ENCODE measurements around the gene TMEM63A.

DNA sequence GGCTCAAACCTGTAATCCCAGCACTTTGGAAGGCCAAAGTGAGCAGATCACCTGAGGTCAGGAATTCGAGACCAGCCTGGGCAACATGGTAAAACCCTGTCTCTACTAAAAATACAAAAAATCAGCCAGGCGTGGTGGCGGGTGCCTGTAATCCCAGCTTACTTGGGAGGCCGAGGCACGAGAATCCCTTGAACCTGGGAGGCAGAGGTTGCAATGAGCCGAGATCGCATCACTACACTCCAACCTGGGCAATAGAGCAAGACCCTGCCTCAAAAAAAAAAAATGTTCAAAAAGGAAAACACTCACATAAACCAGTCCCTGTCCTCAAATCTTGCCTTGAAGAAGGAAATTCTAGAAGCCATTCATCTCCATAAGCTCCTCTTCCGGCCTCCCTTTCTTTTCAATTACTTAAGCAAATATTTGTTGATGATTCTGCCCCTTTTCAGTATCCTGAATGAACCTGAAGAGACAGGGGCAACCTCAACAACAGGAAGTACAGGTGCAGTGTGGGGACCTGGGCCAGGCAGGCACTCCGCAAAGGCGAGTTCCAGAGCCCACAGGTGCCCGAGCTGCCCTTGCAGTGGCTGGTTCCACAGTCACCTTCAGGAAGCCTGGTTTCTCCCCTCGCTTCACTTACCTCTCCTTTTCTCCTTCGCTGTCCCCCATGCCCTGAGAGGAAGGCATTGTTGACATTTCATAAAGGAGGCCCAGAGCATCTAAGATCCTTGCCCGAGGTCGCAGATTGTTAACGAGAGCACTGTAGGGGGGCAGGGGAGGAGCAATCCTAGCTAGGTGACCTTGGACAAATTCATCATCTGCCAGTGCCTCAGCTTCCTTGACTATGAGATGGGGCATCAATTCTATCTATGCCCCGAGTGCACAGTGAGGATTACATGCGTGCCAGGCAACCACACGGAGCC, 15.7 kb upstream of the TMEM63A start:
- no peak for TF ChIP-seq FOXA1 (IDR thresholded peaks at IDR 0.05)
- no peak for TF ChIP-seq SP1 (IDR thresholded peaks at IDR 0.05)
- TF ChIP-seq SUZ12 (IDR thresholded peaks at IDR 0.05) = no peak
- no peak for TF ChIP-seq FOXK2 (IDR thresholded peaks at IDR 0.05)

Data from HEK293T (cell line).